ENCODE measurements around the gene HJV.

HJV gene

GRCh38 chr1:145975216-145975615, 46.3 kb downstream of the HJV start:
- DNase-seq, result no peak

- no peak for DNase-seq
Measured at GRCh38 chr1:145974721-145975120, 46.8 kb downstream of the HJV start.

GRCh38 chr1:145972580-145972979, 49.0 kb downstream of the HJV start:
- DNase-seq, result no peak
